K562 (cell line): Measurements from ENCODE around the gene NAGS. TPM values are rescaled to one million over a fixed set of nuclear protein-coding genes. Genes with fewer than 3 reads are reported as not detected.

ENCODE experiments used
- EWSR1 ChIP-seq: fragments of 450-650 bp; IDR thresholded peaks from 2 replicates; pipeline ENCODE4 v1.6.1; 2018; ENCODE audit warnings: borderline replicate concordance, mild to moderate bottlenecking, low read depth, moderate library complexity; ENCODE audit not compliant: partially characterized antibody
- FOSL1 ChIP-seq: fragments of 200-800 bp; sonication (Bioruptor generic); conservative IDR thresholded peaks from 2 replicates; pipeline ENCODE4 v1.6.1; 2016; ENCODE audit warnings: missing genetic modification characterization, missing compliant biosample characterization
- GABPB1 ChIP-seq: sonication (generic); formaldehyde crosslinking; IDR thresholded peaks from 2 replicates; pipeline ENCODE4 v1.8.0; 2022; ENCODE audit warnings: mild to moderate bottlenecking, missing genetic modification reagents
- IRF2 ChIP-seq: sonication (generic); formaldehyde crosslinking; IDR thresholded peaks from 2 replicates; pipeline ENCODE4 v1.8.1; 2022; ENCODE audit warnings: mild to moderate bottlenecking, missing genetic modification reagents
- KLF6 ChIP-seq: fragments of 250-450 bp; sonication (Bioruptor Pico); IDR thresholded peaks from 2 replicates; pipeline ENCODE4 v1.4.0; 2020; ENCODE audit warnings: mild to moderate bottlenecking, moderate library complexity, borderline replicate concordance
- MBD1 ChIP-seq: fragments of 250-450 bp; sonication (Bioruptor Pico); IDR thresholded peaks from 2 replicates; pipeline ENCODE4 v1.8.0; 2022; ENCODE audit warnings: inconsistent platforms
- MLLT1 ChIP-seq, 2 experiments: fragments of 450-650 bp; IDR thresholded peaks; 2 replicates each; pipeline ENCODE4 v1.6.1; 2016
- MYBL2 ChIP-seq, 2 experiments: fragments of 450-650 bp in 1 of 2; sonication (generic) in 1 of 2; formaldehyde crosslinking in 1 of 2; IDR thresholded peaks; 2 replicates each; pipeline versions ENCODE4 v1.6.1 to v1.8.1; 2017 to 2022; ENCODE audit warnings: borderline replicate concordance in 1 of 2, inconsistent platforms in 1 of 2, low read depth in 1 of 2, mild to moderate bottlenecking in 1 of 2, missing genetic modification reagents in 1 of 2, moderate library complexity in 1 of 2
- NRF1 ChIP-seq, 2 experiments: fragments of 450-650 bp; IDR thresholded peaks in 1 of 2; conservative IDR thresholded peaks in 1 of 2; 2 replicates each; pipeline ENCODE4 v1.6.1; 2014; ENCODE audit warnings: mild to moderate bottlenecking in 2 of 2
- STAT5B ChIP-seq: fragments of 250-450 bp; sonication (Bioruptor Pico); IDR thresholded peaks from 2 replicates; pipeline ENCODE4 v1.8.0; 2021; ENCODE audit warnings: mild to moderate bottlenecking, inconsistent platforms
- TAL1 ChIP-seq: fragments of 450-650 bp; IDR thresholded peaks from 2 replicates; pipeline ENCODE4 v1.6.1; 2016; ENCODE audit warnings: mild to moderate bottlenecking
- THAP7 ChIP-seq: fragments of 250-450 bp; sonication (Bioruptor Pico); IDR thresholded peaks from 2 replicates; pipeline ENCODE4 v1.5.0; 2021
- TOE1 ChIP-seq, 2 experiments: fragments of 450-650 bp in 1 of 2; sonication (generic) in 1 of 2; formaldehyde crosslinking in 1 of 2; IDR thresholded peaks; 2 replicates each; pipeline versions ENCODE4 v1.7.1 to v1.8.0; 2016 to 2022; ENCODE audit warnings: borderline replicate concordance in 2 of 2, mild to moderate bottlenecking in 2 of 2, antibody characterized with exemption in 1 of 2, inconsistent platforms in 1 of 2, low read depth in 1 of 2, missing genetic modification reagents in 1 of 2, moderate library complexity in 1 of 2
- ZBTB7A ChIP-seq: IDR thresholded peaks from 2 replicates; pipeline ENCODE4 v1.6.1; 2011; ENCODE audit warnings: low read depth, mild to moderate bottlenecking, low read length, moderate library complexity, borderline replicate concordance; ENCODE audit not compliant: control insufficient read depth
- ZNF507 ChIP-seq: conservative IDR thresholded peaks from 2 replicates; pipeline ENCODE4 v1.6.1; 2017; ENCODE audit warnings: missing genetic modification characterization, missing compliant biosample characterization
- polyA plus RNA-seq, 8 experiments: library from polyadenylated mRNA; depleted of rRNA in 4 of 8; stranded (reverse) in 5 of 8; unstranded in 3 of 8; fragments of >200 nt; fragmentation: Nextera tagmentation in 2 of 8; fragmentation: Illumina TruSeq in 1 of 8; extraction: Ambion mirVana in 2 of 8; extraction: Trizol in 1 of 8; gene quantifications; 2 replicates each; pipeline versions ENCODE4 v1.2.1 to v1.2.3, GENCODE V29; 2011 to 2014; ENCODE audit warnings: inconsistent platforms in 1 of 8, missing spikeins in 1 of 8
- total RNA-seq, 7 experiments: library from RNA; depleted of rRNA in 6 of 7; stranded (reverse); fragments of >200 nt in 6 of 7; fragmentation: Illumina TruSeq in 2 of 7; extraction: Trizol in 2 of 7; gene quantifications; 2 replicates each; pipeline versions ENCODE4 v1.2.1 to v1.2.3, GENCODE V29; 2011 to 2021; ENCODE audit warnings: low replicate concordance in 1 of 7
- TF ChIP-seq, protein P1 (sequence below): sonication (generic); formaldehyde crosslinking; IDR thresholded peaks from 2 replicates; pipeline ENCODE4 v1.9.0; 2022; ENCODE audit warnings: mild to moderate bottlenecking, missing genetic modification reagents
- TF ChIP-seq, protein P2 (sequence below): fragments of 250-450 bp; sonication (Bioruptor Pico); IDR thresholded peaks from 2 replicates; pipeline ENCODE4 v1.4.0; 2020; ENCODE audit warnings: borderline replicate concordance

The NAGS gene
- total and polyA plus RNA-seq, 9 of the 15 experiments (the other 6 are each of a cell fraction or from before 2014, with no cell fraction given), result not detected

- no peak for TF ChIP-seq MLLT1 (IDR thresholded peaks at IDR 0.05)
- peak; percentile 79 to 82 for TF ChIP-seq NRF1 (conservative IDR thresholded peaks at IDR 0.05 in 1 of 2, IDR thresholded peaks at IDR 0.05 in 1 of 2)
- TF ChIP-seq MBD1 (CRISPR knock-in tag), result no peak
- TF ChIP-seq EWSR1, result no peak
- TF ChIP-seq, protein P1, sequence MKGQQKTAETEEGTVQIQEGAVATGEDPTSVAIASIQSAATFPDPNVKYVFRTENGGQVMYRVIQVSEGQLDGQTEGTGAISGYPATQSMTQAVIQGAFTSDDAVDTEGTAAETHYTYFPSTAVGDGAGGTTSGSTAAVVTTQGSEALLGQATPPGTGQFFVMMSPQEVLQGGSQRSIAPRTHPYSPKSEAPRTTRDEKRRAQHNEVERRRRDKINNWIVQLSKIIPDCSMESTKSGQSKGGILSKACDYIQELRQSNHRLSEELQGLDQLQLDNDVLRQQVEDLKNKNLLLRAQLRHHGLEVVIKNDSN (CRISPR knock-in tag), result no peak
- TF ChIP-seq ZNF507 (tag), result no peak
- TF ChIP-seq TAL1, result peak; percentile 44; the same call in 1 of the 2 replicates
- TF ChIP-seq MYBL2 (IDR thresholded peaks at IDR 0.05; ENCODE audit: low read depth), result no peak
- TF ChIP-seq MYBL2 (CRISPR knock-in tag; IDR thresholded peaks at IDR 0.05; ENCODE audit: borderline replicate concordance), result no peak
- no peak for TF ChIP-seq FOSL1 (tag)
- no peak for TF ChIP-seq STAT5B (CRISPR knock-in tag)
- no peak for TF ChIP-seq IRF2 (CRISPR knock-in tag)
- no peak; the same call in 1 of the 2 replicates for TF ChIP-seq TOE1 (IDR thresholded peaks at IDR 0.05; ENCODE audit: borderline replicate concordance)
- TF ChIP-seq TOE1 (CRISPR knock-in tag; IDR thresholded peaks at IDR 0.05; ENCODE audit: borderline replicate concordance, low read depth), result no peak
- peak; percentile 84 for TF ChIP-seq ZBTB7A
- peak; percentile 49; the same call in 1 of the 2 replicates for TF ChIP-seq GABPB1 (CRISPR knock-in tag)
- no peak for TF ChIP-seq THAP7 (CRISPR knock-in tag)
- TF ChIP-seq KLF6 (CRISPR knock-in tag), result no peak
- TF ChIP-seq, protein P2, sequence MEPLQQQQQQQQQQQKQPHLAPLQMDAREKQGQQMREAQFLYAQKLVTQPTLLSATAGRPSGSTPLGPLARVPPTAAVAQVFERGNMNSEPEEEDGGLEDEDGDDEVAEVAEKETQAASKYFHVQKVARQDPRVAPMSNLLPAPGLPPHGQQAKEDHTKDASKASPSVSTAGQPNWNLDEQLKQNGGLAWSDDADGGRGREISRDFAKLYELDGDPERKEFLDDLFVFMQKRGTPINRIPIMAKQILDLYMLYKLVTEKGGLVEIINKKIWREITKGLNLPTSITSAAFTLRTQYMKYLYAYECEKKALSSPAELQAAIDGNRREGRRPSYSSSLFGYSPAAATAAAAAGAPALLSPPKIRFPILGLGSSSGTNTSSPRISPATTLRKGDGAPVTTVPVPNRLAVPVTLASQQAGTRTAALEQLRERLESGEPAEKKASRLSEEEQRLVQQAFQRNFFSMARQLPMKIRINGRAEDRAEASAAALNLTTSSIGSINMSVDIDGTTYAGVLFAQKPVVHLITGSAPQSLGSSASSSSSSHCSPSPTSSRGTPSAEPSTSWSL (CRISPR knock-in tag), result no peak
Measured at GRCh38 chr17:43983515-43984411, 20.7 kb upstream of the NAGS start (continued).
